ENCODE results near the gene OR6N1.

The OR6N1 gene

DNA sequence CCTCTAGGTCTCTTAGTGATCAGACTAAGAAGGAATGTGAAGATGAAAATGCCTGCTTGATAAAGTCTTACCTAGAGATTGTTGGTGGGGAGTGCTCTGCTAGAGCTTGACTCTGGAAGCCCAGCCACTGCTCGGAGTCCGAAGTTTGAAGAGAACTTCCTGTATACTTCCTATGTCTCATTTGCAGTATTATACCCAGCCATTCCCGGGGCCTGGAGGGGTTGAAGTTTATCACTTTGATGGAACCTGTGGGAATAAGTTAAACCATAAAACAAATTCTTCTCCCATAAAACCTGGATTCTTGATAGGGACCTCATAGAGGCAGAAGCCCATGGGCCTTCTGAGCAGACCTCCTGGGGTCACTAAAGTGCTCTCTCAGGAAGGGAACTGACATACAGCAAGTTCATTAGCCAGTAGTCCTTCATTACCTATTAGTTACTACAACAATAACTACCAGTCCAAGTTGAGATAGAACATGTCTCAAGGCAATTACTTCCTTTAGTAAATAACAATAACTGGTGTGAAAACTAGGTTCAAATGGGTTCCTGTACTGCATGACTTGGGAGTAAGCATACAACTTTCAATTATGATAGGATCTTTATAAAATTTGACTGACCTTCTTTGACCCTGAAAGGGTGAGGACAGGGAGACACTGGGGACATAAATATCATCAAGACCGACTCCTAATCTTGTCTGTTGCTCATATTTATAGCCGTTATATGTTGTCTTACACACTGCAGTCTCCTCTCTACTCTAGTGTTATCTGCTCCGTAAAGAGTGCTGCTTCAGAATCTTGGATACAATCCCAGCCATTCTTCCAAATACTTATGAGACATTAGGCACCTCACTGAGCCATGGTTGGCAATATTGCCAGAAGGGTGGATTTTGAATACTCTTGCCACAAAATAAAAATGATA, at the start of gene OR6N1:
Gene OR6N1 (minus strand): TSS at position 246 of the 917 bp plus-strand sequence. CDS start 5,513 bp downstream, outside the sequence.
- no peak for DNase-seq

DNA sequence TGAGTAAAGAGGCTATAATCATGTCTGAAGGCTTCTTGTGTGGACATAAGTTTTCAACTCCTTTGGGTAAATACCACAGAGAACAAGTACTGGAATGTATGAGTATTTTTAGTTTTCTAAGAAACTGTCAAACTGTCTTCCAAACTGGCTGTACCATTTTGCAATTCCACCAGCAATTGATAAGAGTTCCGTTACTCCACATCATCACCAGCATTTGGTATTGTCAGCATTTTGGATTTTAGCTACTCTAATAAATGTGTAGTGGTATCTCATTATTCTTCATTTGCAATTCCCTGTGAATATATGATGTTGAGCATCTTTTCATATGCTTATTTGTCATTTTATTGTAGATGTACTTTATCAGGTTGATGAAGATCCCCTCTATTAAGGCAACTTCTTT, 49.7 kb upstream of the OR6N1 start:
- no peak for DNase-seq

DNA sequence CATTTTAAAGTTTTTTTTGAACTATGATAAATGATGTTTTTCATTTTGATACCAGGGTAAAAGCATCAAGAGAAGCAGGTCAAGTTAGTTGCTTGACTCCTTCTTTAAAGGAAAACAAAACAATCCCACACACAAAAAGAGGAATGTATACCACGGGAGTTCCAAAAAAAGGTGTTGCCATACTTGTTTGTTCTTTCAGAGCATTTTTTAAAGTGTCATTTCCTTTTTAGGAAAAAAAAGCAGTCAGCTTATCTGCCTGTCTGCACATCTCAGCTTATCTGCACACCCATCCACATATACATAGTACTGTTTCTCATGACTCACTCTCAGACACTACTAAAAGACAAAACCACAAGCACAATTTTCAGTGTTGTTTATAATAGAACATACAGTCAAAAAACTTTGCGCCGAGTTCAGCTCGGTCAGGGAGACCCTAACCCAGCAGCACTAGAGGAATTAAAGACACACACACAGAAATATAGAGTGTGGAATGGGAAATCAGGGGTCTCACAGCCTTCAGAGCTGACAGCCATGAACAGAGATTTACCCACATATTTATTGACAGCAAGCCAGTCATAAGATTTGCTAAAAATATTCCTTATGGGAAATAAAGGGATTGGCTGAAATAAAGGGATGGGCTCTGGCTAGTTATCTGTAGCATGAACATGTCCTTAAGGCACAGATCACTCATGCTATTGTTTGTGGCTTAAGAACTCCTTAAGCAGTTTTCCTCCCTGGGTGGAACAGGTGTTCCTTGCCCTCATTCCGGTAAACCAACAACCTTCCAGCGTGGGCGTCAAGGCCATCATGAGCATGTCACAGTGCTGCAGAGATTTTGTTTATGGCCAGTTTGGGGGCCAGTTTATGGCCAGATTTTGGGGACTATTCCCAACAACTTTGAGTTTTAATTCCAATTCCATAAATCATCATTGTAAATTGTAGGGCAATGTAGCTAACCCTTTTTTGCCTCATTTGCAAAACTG, 47.8 kb upstream of the OR6N1 start:
- DNase-seq: no peak

GRCh38 chr1:158818975-158819431, 47.0 kb upstream of the OR6N1 start:
- no peak for DNase-seq

GRCh38 chr1:158818560-158818959, 46.6 kb upstream of the OR6N1 start:
- no peak for DNase-seq

- no peak for DNase-seq
Observed at GRCh38 chr1:158814970-158815369, 43.0 kb upstream of the OR6N1 start.

DNA sequence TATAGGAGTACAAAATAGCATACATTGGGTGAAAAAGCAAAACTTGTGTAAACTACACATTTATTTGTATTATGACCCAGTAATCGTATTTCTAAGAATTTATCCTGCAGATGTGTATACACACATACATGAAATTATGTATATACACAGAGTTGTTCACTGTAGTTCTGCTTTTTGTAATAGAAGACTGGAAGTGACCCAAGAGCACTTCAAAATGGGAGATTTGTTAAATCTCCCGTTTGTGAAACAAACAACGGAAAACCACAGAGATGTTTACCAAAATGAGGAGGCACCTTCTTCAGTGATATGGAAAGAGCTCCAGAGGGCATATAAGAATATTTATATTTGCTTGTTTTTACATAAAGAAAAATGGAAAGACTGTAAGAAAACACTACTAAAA, 41.2 kb upstream of the OR6N1 start:
- no peak for DNase-seq

GRCh38 chr1:158812336-158812735, 40.3 kb upstream of the OR6N1 start:
- DNase-seq: no peak

DNA sequence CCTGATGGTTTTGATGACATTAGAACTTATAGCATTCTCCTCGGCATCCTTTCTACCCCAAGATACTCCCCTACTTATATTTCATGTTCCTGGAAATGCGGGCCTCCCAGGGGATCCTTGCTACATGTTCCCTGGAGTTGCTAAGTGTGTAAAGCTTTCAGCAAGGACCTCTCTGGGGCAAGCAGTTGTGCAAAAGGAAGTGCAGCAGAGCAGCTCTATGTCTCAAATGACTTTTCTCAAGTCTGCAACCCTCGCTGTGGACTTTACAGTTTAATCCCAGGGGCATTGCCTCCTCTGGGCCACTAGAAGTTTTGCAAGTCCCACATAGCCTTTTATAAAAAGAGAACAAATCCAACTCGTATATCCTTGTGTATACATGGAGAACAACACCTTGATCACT, 38.3 kb upstream of the OR6N1 start:
- no peak for DNase-seq

DNA sequence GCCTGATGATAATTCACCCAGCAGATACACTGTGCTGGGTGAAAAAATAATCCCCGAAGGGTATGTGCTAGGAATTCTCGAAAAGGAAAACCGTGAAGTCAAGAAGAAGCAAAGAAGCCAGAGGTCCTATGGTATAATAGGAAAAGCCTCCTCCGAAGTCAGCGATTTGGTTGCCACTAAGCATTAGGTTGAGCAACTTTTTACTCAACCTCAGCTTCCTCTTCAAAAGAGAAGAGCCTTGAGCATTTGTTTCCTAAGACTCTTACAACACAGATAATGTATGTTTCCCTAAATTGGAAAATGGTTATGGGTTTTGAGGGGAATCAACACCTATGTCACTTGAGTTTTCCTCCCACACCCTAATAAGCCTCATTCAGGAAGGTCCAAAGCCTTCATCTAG, 37.9 kb upstream of the OR6N1 start:
- DNase-seq: no peak

DNA sequence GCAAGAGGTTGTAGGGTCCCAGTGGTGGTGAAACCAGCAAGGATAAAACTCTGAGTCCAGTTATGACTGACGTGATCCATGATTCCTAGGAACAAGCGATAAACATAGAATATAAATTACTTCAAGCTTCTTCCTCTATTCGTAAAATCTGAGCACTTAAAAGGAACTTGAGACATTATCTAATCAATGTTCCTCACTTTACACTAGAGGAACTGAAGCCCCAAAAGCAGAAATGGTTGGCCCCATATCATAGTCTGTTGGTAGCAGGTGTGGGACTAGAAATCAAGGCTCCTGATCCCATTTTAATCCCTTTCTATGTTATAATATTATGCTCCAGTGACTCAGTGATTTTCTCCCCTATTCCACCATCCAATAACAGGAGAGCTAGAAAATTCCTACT, 37.3 kb upstream of the OR6N1 start:
- no peak for DNase-seq

GRCh38 chr1:158806916-158807536, 35.0 kb upstream of the OR6N1 start:
- DNase-seq: no peak

- no peak for DNase-seq
Observed at GRCh38 chr1:158803678-158804077, 31.7 kb upstream of the OR6N1 start.

- no peak for DNase-seq
Observed at GRCh38 chr1:158801396-158801795, 29.4 kb upstream of the OR6N1 start.

GRCh38 chr1:158800526-158800925, 28.5 kb upstream of the OR6N1 start:
- no peak for DNase-seq

GRCh38 chr1:158799689-158800088, 27.7 kb upstream of the OR6N1 start:
- no peak for DNase-seq

DNA sequence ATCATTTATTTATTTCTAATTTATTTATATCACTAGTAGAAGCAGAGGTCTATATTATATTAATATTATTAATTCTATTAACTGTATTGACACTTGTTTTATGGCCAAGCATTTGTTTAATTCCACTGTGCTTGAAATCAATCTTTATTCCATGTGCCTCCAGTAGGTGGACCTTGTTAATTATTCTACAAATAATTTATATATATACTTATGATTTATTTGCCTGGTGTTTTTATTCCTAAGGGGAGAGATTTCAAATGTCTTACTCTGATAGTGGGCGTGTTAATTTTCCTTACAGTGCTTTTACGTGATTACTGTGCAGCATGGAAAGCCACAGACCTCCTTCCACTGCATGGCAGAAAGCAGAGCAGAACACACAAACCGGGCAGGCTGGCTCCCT, 26.5 kb upstream of the OR6N1 start:
- no peak for DNase-seq

DNA sequence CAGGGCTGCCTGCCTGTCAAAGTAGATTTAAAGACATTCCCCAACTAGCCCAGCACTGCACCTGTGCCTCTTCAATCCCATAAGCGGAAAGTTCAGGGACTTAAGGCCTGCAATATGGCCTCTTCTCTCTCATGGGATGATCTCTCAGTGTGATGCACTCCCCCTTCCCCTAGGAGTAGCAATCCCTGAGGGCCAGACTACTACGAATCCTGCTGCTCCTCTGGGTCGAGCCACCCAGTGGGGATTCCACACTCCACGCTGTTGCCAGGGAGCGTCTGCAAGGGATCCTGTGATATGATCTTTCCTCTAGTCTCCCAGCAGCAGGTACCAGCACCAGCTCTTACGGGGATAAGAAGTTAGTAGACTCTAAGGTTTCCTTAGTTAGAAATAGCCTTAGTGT, 22.3 kb upstream of the OR6N1 start:
- no peak for DNase-seq

DNA sequence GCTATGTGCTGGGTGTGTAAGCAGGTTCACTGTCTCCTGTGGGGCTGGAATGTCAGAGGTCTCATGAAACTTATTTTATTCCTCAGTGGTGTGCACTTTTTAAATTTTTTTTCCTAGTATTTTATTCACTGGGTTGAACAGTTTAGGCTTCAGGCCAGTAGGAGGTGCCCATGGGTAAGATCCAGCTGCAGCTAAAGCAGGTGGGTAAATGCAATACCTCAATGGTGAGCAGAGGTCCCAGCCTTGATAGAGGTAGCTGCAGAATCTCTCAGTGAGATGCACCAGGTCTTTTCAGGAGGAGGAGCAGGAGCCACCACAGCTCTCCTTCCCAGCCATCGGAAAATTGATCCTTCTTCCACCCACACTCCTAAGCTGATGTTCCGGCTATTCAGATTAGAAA, 21.6 kb upstream of the OR6N1 start:
- no peak for DNase-seq

DNA sequence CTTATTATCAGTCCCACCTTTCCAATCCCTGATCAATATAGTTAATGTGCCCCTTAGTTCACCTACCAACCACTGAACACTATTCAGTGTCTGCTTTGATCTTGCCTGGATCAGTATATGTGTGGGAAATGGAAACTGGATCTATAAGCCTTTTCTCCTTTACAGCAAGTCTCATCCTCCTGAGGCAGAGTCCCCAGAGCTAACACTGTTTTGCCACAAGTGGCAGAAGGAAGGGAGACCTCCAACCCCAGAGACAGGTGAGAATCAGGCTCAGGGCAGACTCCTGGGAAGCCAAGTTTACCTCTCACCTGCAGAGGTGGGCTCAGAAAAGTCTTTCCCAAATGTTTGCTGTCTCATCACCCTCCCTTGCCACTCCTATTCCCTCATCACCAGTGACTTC, 9.1 kb upstream of the OR6N1 start, which contains the start of gene OR6N2:
Gene OR6N2 (minus strand): TSS at position 101 of the 400 bp plus-strand sequence. CDS start 3,569 bp downstream, outside the sequence.
- no peak for DNase-seq

DNA sequence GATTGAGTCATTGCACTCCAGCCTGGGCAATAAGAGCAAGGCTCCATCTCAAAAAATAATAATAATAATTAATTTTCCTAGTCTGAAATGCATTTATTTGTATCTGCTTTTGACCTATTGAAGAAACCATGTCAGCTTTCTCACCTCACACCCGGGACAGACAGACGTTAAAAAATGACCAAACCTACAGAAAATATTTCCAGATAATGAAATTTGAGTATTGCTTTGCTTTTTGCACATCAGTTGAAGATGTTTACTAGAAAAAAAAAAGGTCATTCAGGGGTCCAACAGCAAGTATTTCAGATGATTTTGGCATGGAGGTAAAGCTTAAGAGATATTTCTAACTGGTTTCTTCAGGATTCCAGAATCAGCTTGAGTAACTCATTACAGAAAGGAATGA, 17.6 kb downstream of the OR6N1 start, which contains the start of gene OR6K6:
Gene OR6K6 (plus strand): TSS at position 301 of the 400 bp plus-strand sequence. CDS start 168 bp downstream, outside the sequence.
- no peak for DNase-seq

GRCh38 chr1:158752155-158752712, 19.8 kb downstream of the OR6N1 start:
- no peak for DNase-seq
